CD4-positive, alpha-beta memory T cell (primary cell): ENCODE results near the gene DRD2. TPM values are rescaled to one million over a fixed set of nuclear protein-coding genes. Genes with fewer than 3 reads are reported as not detected.

Experiments used
- CTCF ChIA-PET: fragments of 350-600 bp; sonication (Branson Sonifier 250); formaldehyde crosslinking; loops from one replicate; lab custom pipeline; 2021; ENCODE audit warnings: inconsistent platforms; ENCODE audit not compliant: partially characterized antibody; lab: Charles Lee
- POLR2A ChIA-PET: fragments of 350-600 bp; sonication (Branson Sonifier 250); formaldehyde crosslinking; loops from one replicate; lab custom pipeline; 2021; ENCODE audit not compliant: partially characterized antibody; lab: Charles Lee
- DNase-seq, 5 donors: peaks; one replicate each; pipeline versions ENCODE4 v3.0.0 to v3.0.0-alpha.2; 2020 to 2022; ENCODE audit warnings: mixed read lengths in 1 of 5
- H3K27ac ChIP-seq: one replicate; pipeline ENCODE4 v1.7.0; 2013; ENCODE audit warnings: low read depth, low read length
- H3K27me3 ChIP-seq: 2 replicates; pipeline ENCODE4 v1.7.0; 2013; ENCODE audit warnings: mild to moderate bottlenecking, low read length, moderate library complexity; ENCODE audit not compliant: insufficient read depth
- H3K36me3 ChIP-seq: 2 replicates; pipeline ENCODE4 v1.7.0; 2013; ENCODE audit warnings: mild to moderate bottlenecking, low read length, moderate library complexity; ENCODE audit not compliant: insufficient read depth
- H3K4me1 ChIP-seq: 2 replicates; pipeline ENCODE4 v1.7.0; 2013; ENCODE audit warnings: mild to moderate bottlenecking, low read length, moderate library complexity; ENCODE audit not compliant: insufficient read depth
- H3K4me3 ChIP-seq, 2 donors: one replicate each; pipeline ENCODE4 v1.7.0; 2013; ENCODE audit warnings: low read length in 2 of 2, mild to moderate bottlenecking in 1 of 2
- H3K9me3 ChIP-seq, 2 donors: one replicate each; pipeline ENCODE4 v1.7.0; 2013; ENCODE audit warnings: low read length in 2 of 2, control low read depth in 1 of 2; ENCODE audit not compliant: control insufficient read depth in 1 of 2
- H3K27ac Mint-ChIP-seq, 7 donors: one replicate each; pipeline ENCODE4 v1.8.0; 2020 to 2021; ENCODE audit warnings: mixed read lengths in 7 of 7, mild to moderate bottlenecking in 6 of 7, inconsistent platforms in 3 of 7, moderate library complexity in 3 of 7
- H3K27me3 Mint-ChIP-seq, 2 donors: one replicate each; pipeline ENCODE4 v1.8.0; 2020 to 2021; ENCODE audit warnings: mixed read lengths in 2 of 2
- H3K36me3 Mint-ChIP-seq, 2 donors: one replicate each; pipeline ENCODE4 v1.8.0; 2020 to 2021; ENCODE audit warnings: mixed read lengths in 2 of 2, inconsistent platforms in 1 of 2, mild to moderate bottlenecking in 1 of 2
- H3K4me1 Mint-ChIP-seq, 4 donors: one replicate each; pipeline ENCODE4 v1.8.0; 2020 to 2021; ENCODE audit warnings: mixed read lengths in 4 of 4, mild to moderate bottlenecking in 1 of 4
- H3K4me3 Mint-ChIP-seq, 8 donors: one replicate each; pipeline ENCODE4 v1.8.0; 2020 to 2021; ENCODE audit warnings: mixed read lengths in 8 of 8, mild to moderate bottlenecking in 7 of 8, moderate library complexity in 6 of 8, inconsistent platforms in 3 of 8
- H3K9me3 Mint-ChIP-seq, 8 donors: one replicate each; pipeline ENCODE4 v1.8.0; 2020 to 2021; ENCODE audit warnings: mixed read lengths in 8 of 8, mild to moderate bottlenecking in 5 of 8, inconsistent platforms in 3 of 8, moderate library complexity in 1 of 8
- intact Hi-C: fragments of 100-400 bp; cut with micrococcal nuclease; formaldehyde crosslinking; loops from one replicate; pipeline ENCODE4 v1.15.1; 2023
- polyA plus RNA-seq, 2 donors: library from polyadenylated mRNA; unstranded; fragments of 300-500 nt; fragmentation: Illumina TruSeq; gene quantifications; one replicate each; pipeline ENCODE4 v1.2.3, GENCODE V29; 2021
- total RNA-seq, 2 experiments: library from RNA; stranded (reverse); gene quantifications; one replicate each; pipeline ENCODE4 v1.2.3, GENCODE V29; 2021

The DRD2 gene
- total and polyA plus RNA-seq, 4 experiments from 2014 or later, result not detected

GRCh38 chr11:113404859-113405430, 70.3 kb downstream of the DRD2 start:
- Mint-ChIP-seq H3K9me3 (no peaks in the 10 kb centered on the region), H3K27ac (peak overlapping the region in 1 of 7 donors; percentile 37), H3K4me1 (peaks cover 0 to 1% (median 0%) of the 10 kb centered on the region in 4 donors), H3K36me3 (no peaks in the 10 kb centered on the region), H3K4me3 (no peak overlapping the region), H3K27me3 (peaks cover 0 to 2% of the 10 kb centered on the region in 2 donors)
- intact Hi-C loops, result no loop called here
- Histone ChIP-seq H3K4me3 (no peak overlapping the region), H3K27ac (no peak overlapping the region), H3K27me3 (no peaks in the 10 kb centered on the region), H3K9me3 (no peaks in the 10 kb centered on the region), H3K4me1 (no peaks in the 10 kb centered on the region), H3K36me3 (no peaks in the 10 kb centered on the region)
- no peak for DNase-seq
- ChIA-PET CTCF (no interaction called here), POLR2A (no interaction called here)

DNA sequence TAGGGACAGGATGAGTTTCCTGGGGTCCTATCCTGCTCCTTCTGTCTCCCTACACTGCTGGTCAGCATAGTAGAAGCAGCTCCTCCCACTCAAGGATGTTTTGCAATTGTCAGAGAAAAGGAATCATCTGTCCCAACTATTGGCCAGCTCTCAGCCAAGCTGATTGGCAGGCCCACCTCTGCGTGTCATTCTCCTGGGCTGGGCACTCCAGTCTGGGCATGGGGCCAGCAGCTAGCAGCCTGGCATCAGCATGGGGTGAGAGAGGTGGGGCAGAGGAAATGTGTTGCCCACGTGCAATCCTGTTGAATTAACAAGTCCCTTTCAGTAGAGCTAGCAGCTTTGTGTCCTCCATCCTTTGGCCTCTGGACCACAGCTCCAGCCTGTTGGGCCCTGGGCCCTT, 73.5 kb downstream of the DRD2 start:
- H3K27me3 ChIP-seq, result no peaks in the 10 kb centered on the region
- POLR2A ChIA-PET, result no interaction called here
- intact Hi-C loops, result no loop called here
- DNase-seq, result no peak
- H3K27ac ChIP-seq, result no peak overlapping the region
- Mint-ChIP-seq H3K27ac (no peak overlapping the region), H3K4me1 (peaks cover 0 to 1% (median 0%) of the 10 kb centered on the region in 4 donors), H3K9me3 (peaks cover 0 to 2% (median 0%) of the 10 kb centered on the region in 8 donors), H3K4me3 (no peak overlapping the region), H3K27me3 (no peaks in the 10 kb centered on the region), H3K36me3 (no peaks in the 10 kb centered on the region)
- CTCF ChIA-PET, result interaction anchor here (1.4 kb wide), 1 partner anchor 494 kb away, joined by 3 read pairs; no protein-coding TSS in a partner anchor
- H3K4me1 ChIP-seq, result no peaks in the 10 kb centered on the region
- no peaks in the 10 kb centered on the region for H3K36me3 ChIP-seq
- no peak overlapping the region for H3K4me3 ChIP-seq
- H3K9me3 ChIP-seq, result no peaks in the 10 kb centered on the region

- no peaks in the 10 kb centered on the region for H3K36me3 ChIP-seq
- ChIA-PET POLR2A (no interaction called here), CTCF (no interaction called here)
- Mint-ChIP-seq H3K9me3 (peaks cover 0 to 2% (median 0%) of the 10 kb centered on the region in 8 donors), H3K36me3 (no peaks in the 10 kb centered on the region), H3K4me1 (peaks cover 0 to 1% (median 0%) of the 10 kb centered on the region in 4 donors), H3K4me3 (no peak overlapping the region), H3K27ac (no peak overlapping the region), H3K27me3 (no peaks in the 10 kb centered on the region)
- no peak overlapping the region for H3K4me3 ChIP-seq
- no peak for DNase-seq
- H3K9me3 ChIP-seq, result no peaks in the 10 kb centered on the region
- no peak overlapping the region for H3K27ac ChIP-seq
- intact Hi-C loops, result no loop called here
- no peaks in the 10 kb centered on the region for H3K27me3 ChIP-seq
- H3K4me1 ChIP-seq, result no peaks in the 10 kb centered on the region
Observed at GRCh38 chr11:113400631-113401230, 74.5 kb downstream of the DRD2 start.

DNA sequence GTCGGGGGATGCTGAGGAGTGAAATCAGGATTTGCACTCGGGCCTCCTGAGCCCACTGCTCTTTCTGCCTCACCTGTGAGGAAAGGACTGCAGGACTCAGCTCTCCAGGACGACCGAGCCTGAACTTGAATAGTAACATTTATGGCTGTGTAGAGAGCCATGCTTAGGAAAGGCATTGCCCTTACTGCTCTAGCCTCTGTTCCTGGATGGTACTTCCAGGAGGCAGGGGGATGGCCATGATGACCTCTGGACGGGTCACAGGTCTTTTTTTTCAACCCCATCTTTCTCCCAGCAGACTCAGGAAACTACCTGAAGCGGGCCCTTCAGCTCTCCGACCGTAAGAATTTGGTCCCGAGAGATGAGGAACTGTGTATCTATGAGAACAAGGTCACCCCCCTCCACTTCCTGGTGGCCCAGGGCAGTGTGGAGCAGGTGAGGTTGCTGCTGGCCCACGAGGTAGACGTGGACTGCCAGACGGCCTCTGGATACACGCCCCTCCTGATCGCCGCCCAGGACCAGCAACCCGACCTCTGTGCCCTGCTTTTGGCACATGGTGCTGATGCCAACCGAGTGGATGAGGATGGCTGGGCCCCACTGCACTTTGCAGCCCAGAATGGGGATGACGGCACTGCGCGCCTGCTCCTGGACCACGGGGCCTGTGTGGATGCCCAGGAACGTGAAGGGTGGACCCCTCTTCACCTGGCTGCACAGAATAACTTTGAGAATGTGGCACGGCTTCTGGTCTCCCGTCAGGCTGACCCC, 76.3 kb downstream of the DRD2 start:
- no peaks in the 10 kb centered on the region for H3K27me3 Mint-ChIP-seq
- no peaks in the 10 kb centered on the region for H3K4me1 ChIP-seq
- no peak overlapping the region for H3K27ac ChIP-seq
- H3K36me3 ChIP-seq, result no peaks in the 10 kb centered on the region
- intact Hi-C loops, result no loop called here
- DNase-seq, result no peak
- H3K4me3 ChIP-seq, result no peak overlapping the region
- H3K4me1 Mint-ChIP-seq, result no peaks in the 10 kb centered on the region
- H3K4me3 Mint-ChIP-seq, result no peak overlapping the region
- CTCF ChIA-PET, result no interaction called here
- H3K36me3 Mint-ChIP-seq, result no peaks in the 10 kb centered on the region
- no peak overlapping the region for H3K27ac Mint-ChIP-seq
- POLR2A ChIA-PET, result no interaction called here
- no peaks in the 10 kb centered on the region for H3K27me3 ChIP-seq
- H3K9me3 ChIP-seq, result no peaks in the 10 kb centered on the region
- H3K9me3 Mint-ChIP-seq, result peaks cover 0 to 2% (median 0%) of the 10 kb centered on the region in 8 donors

DNA sequence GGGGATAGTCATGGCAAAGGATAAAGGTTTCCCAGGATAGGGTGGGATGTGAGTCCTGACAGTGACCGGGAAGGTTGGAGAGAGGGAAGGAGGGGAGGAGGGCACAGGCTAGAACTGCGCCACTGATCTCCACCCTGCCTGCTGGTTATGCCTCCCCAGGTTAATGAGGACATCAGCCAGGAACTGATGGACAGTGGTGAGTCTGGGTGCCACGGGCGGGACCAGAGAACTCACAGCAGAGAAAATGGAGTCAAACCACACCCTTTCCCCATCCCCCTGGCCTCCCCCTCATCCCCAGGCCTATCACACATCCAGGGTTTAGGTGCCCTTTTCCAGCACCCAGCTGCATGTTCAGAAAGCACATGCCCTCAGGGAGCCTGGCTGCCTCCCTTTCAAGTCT, 77.4 kb downstream of the DRD2 start:
- Histone ChIP-seq H3K27me3 (no peaks in the 10 kb centered on the region), H3K9me3 (no peaks in the 10 kb centered on the region), H3K4me3 (no peak overlapping the region), H3K27ac (no peak overlapping the region), H3K4me1 (no peaks in the 10 kb centered on the region), H3K36me3 (no peaks in the 10 kb centered on the region)
- POLR2A ChIA-PET, result no interaction called here
- no peak for DNase-seq
- Mint-ChIP-seq H3K4me3 (no peak overlapping the region), H3K36me3 (no peaks in the 10 kb centered on the region), H3K27ac (no peak overlapping the region), H3K4me1 (no peaks in the 10 kb centered on the region), H3K9me3 (peaks cover 0 to 2% (median 0%) of the 10 kb centered on the region in 8 donors), H3K27me3 (no peaks in the 10 kb centered on the region)
- intact Hi-C loops, result no loop called here
- CTCF ChIA-PET, result no interaction called here

GRCh38 chr11:113397212-113397611, 78.0 kb downstream of the DRD2 start:
- no peak overlapping the region for H3K4me3 Mint-ChIP-seq
- Histone ChIP-seq H3K9me3 (no peaks in the 10 kb centered on the region), H3K4me3 (no peak overlapping the region), H3K27me3 (no peaks in the 10 kb centered on the region), H3K36me3 (no peaks in the 10 kb centered on the region), H3K4me1 (no peaks in the 10 kb centered on the region), H3K27ac (no peak overlapping the region)
- peaks cover 0 to 2% (median 0%) of the 10 kb centered on the region in 8 donors for H3K9me3 Mint-ChIP-seq
- H3K27me3 Mint-ChIP-seq, result no peaks in the 10 kb centered on the region
- H3K36me3 Mint-ChIP-seq, result no peaks in the 10 kb centered on the region
- intact Hi-C loops, result no loop called here
- no peak for DNase-seq
- POLR2A ChIA-PET, result no interaction called here
- H3K4me1 Mint-ChIP-seq, result no peaks in the 10 kb centered on the region
- CTCF ChIA-PET, result no interaction called here
- no peak overlapping the region for H3K27ac Mint-ChIP-seq

DNA sequence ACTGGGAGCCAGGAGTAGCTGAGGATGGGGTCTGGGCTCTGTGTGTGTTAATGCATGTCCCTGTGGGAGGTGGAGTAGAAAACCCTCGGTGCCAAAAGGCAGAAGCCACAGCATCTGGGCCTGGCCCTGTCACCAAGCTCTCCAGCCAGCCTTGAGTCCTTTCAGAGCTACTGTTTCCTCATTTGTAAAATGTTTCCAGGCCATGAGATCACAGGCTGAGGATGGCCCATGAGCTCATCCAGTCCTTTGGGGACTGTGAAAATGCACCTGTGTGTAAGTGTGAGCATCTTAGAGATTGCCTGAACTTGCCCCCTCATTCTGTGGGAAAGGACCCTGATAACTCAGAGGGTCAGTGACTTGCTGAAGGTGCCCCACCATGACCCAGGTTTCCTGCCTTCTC, 78.5 kb downstream of the DRD2 start:
- Histone ChIP-seq H3K4me3 (no peak overlapping the region), H3K36me3 (no peaks in the 10 kb centered on the region), H3K4me1 (no peaks in the 10 kb centered on the region), H3K27me3 (no peaks in the 10 kb centered on the region), H3K9me3 (no peaks in the 10 kb centered on the region), H3K27ac (no peak overlapping the region)
- Mint-ChIP-seq H3K27me3 (no peaks in the 10 kb centered on the region), H3K9me3 (peaks cover 0 to 2% (median 0%) of the 10 kb centered on the region in 8 donors), H3K27ac (no peak overlapping the region), H3K4me1 (no peaks in the 10 kb centered on the region), H3K4me3 (no peak overlapping the region), H3K36me3 (no peaks in the 10 kb centered on the region)
- ChIA-PET CTCF (no interaction called here), POLR2A (no interaction called here)
- no peak for DNase-seq
- intact Hi-C loops, result no loop called here
